ENCODE data around the gene LYSMD2. TPM values are rescaled to one million over a fixed set of nuclear protein-coding genes. Genes with fewer than 3 reads are reported as not detected.
A peak's percentile ranks its signal among the peaks of the same experiment; 100 is the strongest.

The LYSMD2 gene
- total and polyA plus RNA-seq, 2 of the 8 experiments (the other 6 are each of a cell fraction or from before 2014, with no cell fraction given) = 2.2 to 2.7 TPM

DNA sequence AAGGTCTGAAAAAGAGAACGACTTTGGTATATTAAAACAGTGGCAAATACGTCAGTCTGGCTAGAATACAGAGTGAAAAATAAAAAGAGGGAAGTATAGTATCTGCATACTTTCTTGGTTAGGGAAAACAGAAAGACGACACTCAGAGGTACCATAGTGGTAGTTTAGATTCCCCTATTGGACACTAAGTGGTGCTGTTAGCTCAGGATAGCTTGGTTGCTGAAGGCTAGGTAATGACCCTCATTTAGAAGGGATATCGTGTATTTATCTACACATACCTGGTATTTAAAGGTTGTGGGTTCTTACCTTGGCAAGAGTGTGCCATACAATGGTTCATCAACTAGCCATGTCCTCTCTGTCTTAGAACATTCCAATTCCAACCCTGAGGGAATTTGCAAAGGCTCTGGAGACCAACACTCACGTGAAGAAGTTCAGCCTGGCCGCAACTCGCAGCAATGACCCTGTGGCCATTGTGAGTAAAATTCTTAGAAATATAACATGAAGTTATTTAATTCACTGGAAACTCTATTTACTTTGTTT is 45.0 kb upstream of the LYSMD2 start:
- H2BK5ac ChIP-seq (ENCODE audit: low read depth, low read length) = no peak overlapping the region
- CTCF ChIA-PET (ENCODE audit: partially characterized antibody) = interaction anchor here (0.6 to 4.2 kb wide), 21 partner anchors 9 to 298 kb away, joined by 3 to 27 read pairs (median 4); no protein-coding TSS in a partner anchor
- H3K79me2 ChIP-seq (ENCODE audit: control insufficient read depth in 1 of 2, insufficient read depth in 2 of 2, low read length in 2 of 2) = no peaks in the 10 kb centered on the region
- H2BK15ac ChIP-seq (ENCODE audit: low read length) = no peak overlapping the region
- H2BK12ac ChIP-seq (ENCODE audit: low read depth, low read length) = no peak overlapping the region
- 76% methylated on average over 7 of the region's 7 CpGs; no CpG with 5 or more reads in 1 of the 2 experiments for WGBS, 2 experiments (ENCODE audit: extremely low coverage in 1 of 2, insufficient coverage in 1 of 2, insufficient read length in 1 of 2, insufficient replicate concordance in 2 of 2, low coverage in 1 of 2, low lambda C conversion rate in 2 of 2, missing lambda C conversion rate in 1 of 2)
- no peak overlapping the region for H3K4me3 ChIP-seq (ENCODE audit: extremely low read depth in 1 of 4, insufficient read depth in 2 of 4, low read depth in 3 of 4, low read length in 4 of 4)
- H3K27me3 ChIP-seq (replicated peaks in 1 of 4; ENCODE audit: control insufficient read depth in 3 of 4, extremely low read depth in 1 of 4, insufficient read depth in 3 of 4, low read length in 3 of 4) = no peaks in the 10 kb centered on the region
- FAIRE-seq (peak; percentile 89), DNase-seq (ENCODE audit: low read depth in 1 of 2, low spot score in 2 of 2) (no peak)
- H4K20me1 ChIP-seq (replicated peaks in 1 of 2; ENCODE audit: control insufficient read depth in 1 of 2, insufficient read depth in 2 of 2, low read length in 2 of 2) = no peaks in the 10 kb centered on the region
- no peaks in the 10 kb centered on the region for H3K9me3 ChIP-seq (ENCODE audit: insufficient read depth in 2 of 2, low read depth in 1 of 2, low read length in 1 of 2)
- no peak overlapping the region for H3K56ac ChIP-seq (replicated peaks; ENCODE audit: insufficient read length, low read depth, low read length)
- H3K4ac ChIP-seq (replicated peaks; ENCODE audit: insufficient read length, low read depth, low read length) = no peak overlapping the region
- POLR2A ChIA-PET (ENCODE audit: partially characterized antibody) = no interaction called here
- no peak overlapping the region for H3K27ac ChIP-seq (ENCODE audit: low read depth, low read length)
- no peak overlapping the region for H2AK5ac ChIP-seq (ENCODE audit: low read depth, low read length)
- H3K36me3 ChIP-seq (ENCODE audit: control insufficient read depth in 2 of 4, insufficient read depth in 4 of 4, low read length in 3 of 4) = no peaks in the 10 kb centered on the region
- no peak overlapping the region for H4K5ac ChIP-seq (ENCODE audit: insufficient read length, low read depth, low read length)
- no peak overlapping the region for H4K91ac ChIP-seq (replicated peaks; ENCODE audit: insufficient read length, low read length)
- no peak overlapping the region for H4K8ac ChIP-seq (ENCODE audit: extremely low read depth, insufficient read depth, low read length)
- peaks cover 0 to 6% (median 0%) of the 10 kb centered on the region in 4 experiments; a peak in 2 of 7 replicates for H3K4me1 ChIP-seq (replicated peaks in 1 of 4; ENCODE audit: control insufficient read depth in 3 of 4, insufficient read depth in 4 of 4, low read length in 3 of 4)
- no peak overlapping the region for H2AFZ ChIP-seq (ENCODE audit: low read length)
- H2BK120ac ChIP-seq (replicated peaks; ENCODE audit: low read depth, low read length) = no peak overlapping the region
- no peaks in the 10 kb centered on the region for H3K23me2 ChIP-seq (ENCODE audit: low read depth, low read length)
- no peak overlapping the region for H3K9ac ChIP-seq (replicated peaks in 1 of 4; ENCODE audit: extremely low read depth in 1 of 4, low read depth in 3 of 4, low read length in 3 of 4)
- no peaks in the 10 kb centered on the region for H3K79me1 ChIP-seq (ENCODE audit: low read depth, low read length)
- no peak overlapping the region for H3K4me2 ChIP-seq (ENCODE audit: insufficient read depth in 1 of 2, low read depth in 2 of 2, low read length in 2 of 2)
- no peak overlapping the region for H3K14ac ChIP-seq (ENCODE audit: insufficient read length)
- H2BK20ac ChIP-seq (ENCODE audit: low read length) = no peak overlapping the region
- no peak overlapping the region for H3K18ac ChIP-seq (ENCODE audit: extremely low read depth, low read length)
- no peak overlapping the region for H3K23ac ChIP-seq (ENCODE audit: insufficient read length)
- TF ChIP-seq RAD21 (IDR thresholded peaks at IDR 0.05 in 1 of 2, conservative IDR thresholded peaks at IDR 0.05 in 1 of 2; ENCODE audit: low read depth in 2 of 2, low read length in 2 of 2) (peak; percentile 93 to 94), CBX5 (IDR thresholded peaks at IDR 0.05; ENCODE audit: low read depth, low read length) (no peak), NANOG (IDR thresholded peaks at IDR 0.05; ENCODE audit: insufficient read depth, low read depth, low read length, poor library complexity, severe bottlenecking) (no peak), KDM5A (IDR thresholded peaks at IDR 0.05; ENCODE audit: low read length) (no peak)

Data from H1 (cell line).